Rectal smooth muscle tissue (tissue), 1 donor: ENCODE measurements around the gene ZNF275.
"Not testable (repeated sequence)": the region's sequence is repeated elsewhere in the genome, so short reads cannot be mapped to it uniquely, and the experiment has no call there.

Experiments used
- H3K27ac ChIP-seq: one replicate; pipeline ENCODE4 v1.7.0; 2013; ENCODE audit warnings: low read depth, low read length, inconsistent platforms
- H3K27me3 ChIP-seq: one replicate; pipeline ENCODE4 v1.7.0; 2013; ENCODE audit warnings: low read length; ENCODE audit not compliant: control insufficient read depth, insufficient read depth
- H3K36me3 ChIP-seq: one replicate; pipeline ENCODE4 v1.7.0; 2013; ENCODE audit warnings: low read length; ENCODE audit not compliant: control insufficient read depth, insufficient read depth
- H3K4me1 ChIP-seq: one replicate; pipeline ENCODE4 v1.7.0; 2013; ENCODE audit warnings: low read length; ENCODE audit not compliant: control insufficient read depth, insufficient read depth
- H3K4me3 ChIP-seq: one replicate; pipeline ENCODE4 v1.7.0; 2013; ENCODE audit warnings: low read length
- H3K9ac ChIP-seq: one replicate; pipeline ENCODE4 v1.7.0; 2013; ENCODE audit warnings: low read length

ZNF275 gene

DNA sequence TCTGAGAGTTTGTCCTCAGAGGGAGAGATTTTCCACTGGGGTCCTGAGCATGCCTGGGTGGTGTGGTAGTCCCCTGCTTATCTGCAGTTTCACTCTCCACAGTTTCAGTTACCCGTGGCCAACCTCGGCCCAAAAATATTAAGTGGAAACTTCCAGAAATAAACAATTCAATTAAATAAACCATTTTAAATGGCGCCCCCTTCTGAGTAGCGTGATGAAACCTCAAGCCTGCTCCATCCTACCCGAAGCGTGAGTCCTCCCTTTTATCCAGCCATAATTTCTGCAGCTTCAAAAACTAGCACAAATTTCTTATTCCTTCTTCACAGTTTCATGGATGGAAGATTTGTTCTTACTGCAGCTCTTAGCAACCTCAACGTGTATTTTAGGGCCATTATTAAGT, 40.5 kb downstream of the ZNF275 start:
- Histone ChIP-seq H3K27me3 (no peaks in the 10 kb centered on the region), H3K36me3 (no peaks in the 10 kb centered on the region), H3K27ac (no peak overlapping the region)

GRCh38 chrX:153375571-153375970, 41.6 kb downstream of the ZNF275 start:
- Histone ChIP-seq H3K36me3 (no peaks in the 10 kb centered on the region), H3K27ac (no peak overlapping the region), H3K9ac (no peak overlapping the region), H3K27me3 (no peaks in the 10 kb centered on the region), H3K4me1 (no peaks in the 10 kb centered on the region), H3K4me3 (no peak overlapping the region)

More for the DNA sequence above, 40.5 kb downstream of the ZNF275 start:
- Histone ChIP-seq H3K4me3 (no peak overlapping the region), H3K9ac (no peak overlapping the region), H3K4me1 (no peaks in the 10 kb centered on the region)

GRCh38 chrX:153377727-153378126, 43.8 kb downstream of the ZNF275 start:
- H3K4me1 ChIP-seq, result no peaks in the 10 kb centered on the region
- no peak overlapping the region for H3K9ac ChIP-seq
- no peaks in the 10 kb centered on the region for H3K27me3 ChIP-seq
- H3K4me3 ChIP-seq, result no peak overlapping the region
- no peak overlapping the region for H3K27ac ChIP-seq
- H3K36me3 ChIP-seq, result no peaks in the 10 kb centered on the region

GRCh38 chrX:153378607-153379006, 44.7 kb downstream of the ZNF275 start:
- Histone ChIP-seq H3K27ac (no peak overlapping the region), H3K27me3 (peaks cover 3% of the 10 kb centered on the region), H3K9ac (no peak overlapping the region), H3K4me3 (no peak overlapping the region), H3K36me3 (no peaks in the 10 kb centered on the region), H3K4me1 (no peaks in the 10 kb centered on the region)

DNA sequence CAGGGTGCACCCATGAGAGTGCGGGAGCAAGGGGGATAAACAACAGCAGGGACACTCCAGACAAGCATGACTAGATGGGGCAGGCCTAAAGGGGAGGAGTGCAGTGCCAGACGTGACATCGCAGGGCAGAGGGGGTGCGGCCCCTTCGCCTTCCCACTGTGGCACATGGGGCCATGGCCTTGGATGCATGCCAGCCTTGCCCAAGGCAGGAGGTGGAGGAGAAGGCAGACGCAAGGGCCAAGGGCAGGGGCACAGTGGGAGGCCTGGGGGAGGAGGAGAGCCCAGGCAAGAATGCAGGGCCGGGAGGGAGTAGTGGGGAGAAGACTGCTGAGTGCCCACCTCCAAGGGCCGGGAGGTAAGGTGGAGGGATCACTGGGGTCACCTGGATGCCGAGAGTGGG, 45.6 kb downstream of the ZNF275 start:
- Histone ChIP-seq H3K4me3 (no peak overlapping the region), H3K27me3 (peaks cover 3% of the 10 kb centered on the region), H3K36me3 (no peaks in the 10 kb centered on the region), H3K9ac (no peak overlapping the region), H3K4me1 (no peaks in the 10 kb centered on the region), H3K27ac (no peak overlapping the region)

- H3K4me1 ChIP-seq, result no peaks in the 10 kb centered on the region
- no peak overlapping the region for H3K27ac ChIP-seq
- no peak overlapping the region for H3K9ac ChIP-seq
- no peaks in the 10 kb centered on the region for H3K36me3 ChIP-seq
- H3K4me3 ChIP-seq, result no peak overlapping the region
- H3K27me3 ChIP-seq, result peaks cover 3% of the 10 kb centered on the region
Observed at GRCh38 chrX:153379971-153380581, 46.1 kb downstream of the ZNF275 start.

GRCh38 chrX:153380691-153381090, 46.7 kb downstream of the ZNF275 start:
- no peaks in the 10 kb centered on the region for H3K36me3 ChIP-seq
- no peak overlapping the region for H3K4me3 ChIP-seq
- H3K4me1 ChIP-seq, result no peaks in the 10 kb centered on the region
- peaks cover 3% of the 10 kb centered on the region for H3K27me3 ChIP-seq
- no peak overlapping the region for H3K27ac ChIP-seq
- no peak overlapping the region for H3K9ac ChIP-seq

DNA sequence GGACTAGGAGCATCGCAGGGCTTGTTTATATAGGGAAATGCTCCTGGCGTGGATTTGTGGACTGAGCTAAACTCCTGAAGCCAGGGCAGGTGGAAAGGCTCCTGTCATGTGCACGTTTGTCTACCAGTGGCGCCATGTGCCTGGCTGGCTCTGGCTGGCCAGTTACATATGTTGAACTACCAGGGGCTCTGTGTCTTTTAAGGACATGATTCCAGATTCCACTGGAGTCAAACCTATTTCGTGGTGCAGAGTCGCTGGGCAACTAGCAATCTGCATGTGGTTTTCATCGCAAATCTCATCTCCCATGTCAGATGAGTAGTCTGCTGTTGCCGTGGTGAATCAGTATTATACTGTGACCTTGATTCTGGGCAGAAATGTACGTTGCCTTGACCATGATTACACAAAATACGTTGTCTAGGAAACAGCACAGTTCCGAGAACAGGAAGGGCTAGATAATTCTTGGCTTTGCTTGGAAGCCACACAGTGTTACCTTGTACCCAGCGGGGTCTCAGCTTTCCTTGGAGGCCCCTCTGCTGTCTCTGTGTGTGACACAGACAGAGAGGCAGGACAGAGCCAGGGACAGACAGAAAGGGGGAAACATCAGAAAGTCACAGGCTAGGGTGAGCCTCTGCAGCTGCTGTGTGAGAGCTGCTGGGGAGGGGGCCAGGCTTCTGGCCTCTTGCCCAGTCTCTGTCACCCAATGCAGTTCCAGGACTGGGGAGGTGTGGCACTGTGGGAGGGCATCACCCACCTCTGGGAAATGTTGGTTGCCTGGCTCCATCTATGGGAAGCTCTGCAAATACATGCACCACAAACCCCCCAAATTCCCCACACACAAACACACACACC, 48.0 kb downstream of the ZNF275 start:
- Histone ChIP-seq H3K4me3 (no peak overlapping the region), H3K4me1 (no peaks in the 10 kb centered on the region), H3K36me3 (no peaks in the 10 kb centered on the region), H3K9ac (no peak overlapping the region), H3K27ac (no peak overlapping the region), H3K27me3 (peaks cover 3% of the 10 kb centered on the region)

DNA sequence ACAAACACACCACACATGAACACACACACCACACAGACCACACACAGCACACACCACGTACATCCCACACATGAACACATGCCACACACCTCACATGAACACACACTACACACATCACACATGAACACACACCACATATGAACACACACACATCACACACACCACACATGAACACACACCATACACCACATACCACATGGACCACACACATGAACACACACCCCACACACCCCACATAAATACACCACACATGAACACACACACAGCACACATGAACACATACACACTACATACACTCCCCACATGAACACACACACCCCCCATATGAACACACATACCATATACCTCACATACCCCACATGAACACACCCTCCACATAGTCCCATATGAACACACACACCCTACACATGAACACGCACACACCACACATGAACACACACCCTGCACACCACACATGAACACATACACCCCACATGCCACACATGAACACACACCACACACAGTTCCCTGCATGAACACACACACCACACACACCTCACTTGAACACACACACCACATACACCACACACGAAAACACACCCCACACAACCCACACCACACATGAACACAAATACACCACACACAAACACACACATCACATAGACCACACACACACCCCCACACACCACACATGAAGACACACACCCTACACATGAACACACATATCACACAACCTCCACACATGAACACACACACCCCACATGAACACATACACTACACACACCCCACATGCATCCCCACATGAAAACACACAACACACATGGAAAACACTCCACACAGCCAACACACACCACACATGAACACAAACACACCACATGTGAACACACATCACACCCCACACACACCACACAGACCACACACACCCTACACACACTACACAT, 48.9 kb downstream of the ZNF275 start:
- H3K27me3 ChIP-seq, result peaks cover 5% of the 10 kb centered on the region
- no peak overlapping the region for H3K27ac ChIP-seq
- H3K4me1 ChIP-seq, result no peaks in the 10 kb centered on the region
- no peak overlapping the region for H3K4me3 ChIP-seq
- H3K9ac ChIP-seq, result no peak overlapping the region
- H3K36me3 ChIP-seq, result no peaks in the 10 kb centered on the region

DNA sequence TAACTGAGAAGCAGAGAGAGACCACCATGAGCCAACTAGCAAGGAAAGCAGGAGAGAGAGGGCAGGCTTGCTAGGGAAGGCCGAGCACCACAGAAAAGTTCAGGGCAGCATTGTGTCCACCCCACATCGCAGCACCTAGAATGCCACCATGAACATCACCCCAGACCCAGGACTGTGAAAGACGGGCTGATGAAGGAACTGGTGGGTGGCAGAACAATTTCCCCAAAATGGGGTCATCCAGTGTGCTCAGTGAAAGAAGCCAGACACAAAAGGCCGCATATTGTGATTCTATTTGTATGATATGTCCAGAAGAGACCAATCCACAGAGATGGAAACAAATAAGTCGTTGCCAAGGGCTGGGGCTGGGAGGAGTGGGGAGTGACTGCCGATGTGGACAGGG, 50.4 kb downstream of the ZNF275 start:
- Histone ChIP-seq H3K27me3 (peaks cover 5% of the 10 kb centered on the region), H3K36me3 (no peaks in the 10 kb centered on the region), H3K4me1 (no peaks in the 10 kb centered on the region), H3K27ac (no peak overlapping the region), H3K4me3 (no peak overlapping the region), H3K9ac (no peak overlapping the region)

GRCh38 chrX:153384973-153385372, 51.0 kb downstream of the ZNF275 start:
- not testable (repeated sequence) for H3K4me3 ChIP-seq, H3K27me3 ChIP-seq, H3K9ac ChIP-seq, H3K4me1 ChIP-seq, H3K36me3 ChIP-seq, H3K27ac ChIP-seq

DNA sequence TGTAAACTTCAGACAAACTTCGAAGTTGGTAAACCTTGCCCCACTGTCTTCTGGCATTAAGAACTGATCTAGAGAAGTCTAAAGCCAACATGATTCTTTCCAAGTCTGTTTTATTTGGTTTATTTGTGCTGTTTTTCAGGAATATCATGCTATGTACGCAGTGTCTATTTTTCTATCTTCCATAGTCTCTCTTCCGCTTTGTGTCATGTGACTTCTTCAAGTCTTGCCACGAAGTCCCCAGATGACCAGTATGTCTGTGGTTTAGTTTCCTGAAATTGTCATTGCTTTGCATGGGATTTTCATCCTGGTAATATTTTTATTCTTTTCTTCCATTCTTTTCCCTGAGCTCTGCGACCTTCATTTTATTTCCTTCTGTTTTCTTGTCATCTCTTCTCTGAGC, 52.1 kb downstream of the ZNF275 start:
- Histone ChIP-seq H3K27me3 (peaks cover 5% of the 10 kb centered on the region), H3K36me3 (no peaks in the 10 kb centered on the region), H3K4me1 (no peaks in the 10 kb centered on the region), H3K9ac (no peak overlapping the region), H3K27ac (no peak overlapping the region), H3K4me3 (no peak overlapping the region)
